Eye (tissue), 1 donor: ENCODE data around the gene DDX52.
"Not testable (repeated sequence)": the region's sequence is repeated elsewhere in the genome, so short reads cannot be mapped to it uniquely, and the experiment has no call there.

ENCODE experiments used
- DNase-seq: peaks from one replicate; pipeline ENCODE4 v3.0.0-alpha.2; 2015

The DDX52 gene

GRCh38 chr17:37650419-37651003 is 7.3 kb upstream of the DDX52 start:
- DNase-seq, result peak; percentile 61

- no peak for DNase-seq
These were observed 5.3 kb upstream of the DDX52 start for GRCh38 chr17:37648555-37648954.

- DNase-seq, result no peak
These were observed 4.6 kb upstream of the DDX52 start for GRCh38 chr17:37647856-37648255.

- no peak for DNase-seq
These were observed 623 bp upstream of the DDX52 start for GRCh38 chr17:37643869-37644268.

- no peak for DNase-seq
These were observed 565 bp downstream of the DDX52 start for GRCh38 chr17:37642681-37643080.

GRCh38 chr17:37640015-37640414 is 3.2 kb downstream of the DDX52 start:
- no peak for DNase-seq

GRCh38 chr17:37637956-37638355 is 5.3 kb downstream of the DDX52 start:
- no peak for DNase-seq

- DNase-seq, result not testable (repeated sequence)
These were observed 26.8 kb downstream of the DDX52 start for GRCh38 chr17:37616430-37616829.

- no peak for DNase-seq
These were observed 28.4 kb downstream of the DDX52 start for GRCh38 chr17:37614823-37615222.

GRCh38 chr17:37614391-37614790 is 28.9 kb downstream of the DDX52 start:
- DNase-seq, result no peak

GRCh38 chr17:37610971-37611370 is 32.3 kb downstream of the DDX52 start:
- DNase-seq, result no peak

GRCh38 chr17:37610041-37610420 is 33.2 kb downstream of the DDX52 start:
- DNase-seq, result not testable (repeated sequence)

GRCh38 chr17:37609170-37610040 is 33.8 kb downstream of the DDX52 start, which contains the start of gene SYNRG:
Gene SYNRG, minus strand, starts transcription at chr17:37609418. Its CDS starts 63 bp downstream, at chr17:37609355.
- DNase-seq, result peak; percentile 99

- DNase-seq, result no peak
These were observed 34.7 kb downstream of the DDX52 start for GRCh38 chr17:37608351-37609169.

- no peak for DNase-seq
These were observed 35.5 kb downstream of the DDX52 start for GRCh38 chr17:37607637-37608331.

- no peak for DNase-seq
These were observed 37.3 kb downstream of the DDX52 start for GRCh38 chr17:37605813-37606505.

- no peak for DNase-seq
These were observed 38.2 kb downstream of the DDX52 start for GRCh38 chr17:37605081-37605480.

GRCh38 chr17:37604556-37604955 is 38.7 kb downstream of the DDX52 start:
- DNase-seq, result no peak

- DNase-seq, result no peak
These were observed 45.1 kb downstream of the DDX52 start for GRCh38 chr17:37598145-37598544.

- no peak for DNase-seq
These were observed 51.0 kb downstream of the DDX52 start for GRCh38 chr17:37592291-37592690.

- no peak for DNase-seq
These were observed 58.2 kb downstream of the DDX52 start for GRCh38 chr17:37585066-37585465.

GRCh38 chr17:37576281-37576680 is 67.0 kb downstream of the DDX52 start:
- no peak for DNase-seq
